GM10248 (cell line): ENCODE data around the gene FTSJ3.
"Not testable (repeated sequence)": the region's sequence is repeated elsewhere in the genome, so short reads cannot be mapped to it uniquely, and the experiment has no call there.

ENCODE experiments used
- CTCF ChIA-PET: fragments of 300-600 bp; sonication (Branson Sonifier 250); formaldehyde crosslinking; extraction: SDS; loops from one replicate; lab custom pipeline; 2021; ENCODE audit warnings: antibody characterized with exemption; lab: Yijun Ruan, JAX
- POLR2A ChIA-PET: fragments of 350-650 bp; sonication (Branson Sonifier 250); formaldehyde crosslinking; extraction: SDS; loops from one replicate; lab custom pipeline; 2020; ENCODE audit warnings: antibody characterized with exemption; lab: Yijun Ruan, JAX
- DNase-seq: peaks from one replicate; pipeline ENCODE4 v3.0.0; 2012; ENCODE audit errors: extremely low spot score
- TF ChIP-seq, protein P1 (sequence below): IDR thresholded peaks from 2 replicates; pipeline ENCODE4 v1.5.1; 2012; ENCODE audit warnings: mild to moderate bottlenecking, low read depth; ENCODE audit errors: extremely low read depth, missing control alignments, control extremely low read depth

FTSJ3 gene, protein sequence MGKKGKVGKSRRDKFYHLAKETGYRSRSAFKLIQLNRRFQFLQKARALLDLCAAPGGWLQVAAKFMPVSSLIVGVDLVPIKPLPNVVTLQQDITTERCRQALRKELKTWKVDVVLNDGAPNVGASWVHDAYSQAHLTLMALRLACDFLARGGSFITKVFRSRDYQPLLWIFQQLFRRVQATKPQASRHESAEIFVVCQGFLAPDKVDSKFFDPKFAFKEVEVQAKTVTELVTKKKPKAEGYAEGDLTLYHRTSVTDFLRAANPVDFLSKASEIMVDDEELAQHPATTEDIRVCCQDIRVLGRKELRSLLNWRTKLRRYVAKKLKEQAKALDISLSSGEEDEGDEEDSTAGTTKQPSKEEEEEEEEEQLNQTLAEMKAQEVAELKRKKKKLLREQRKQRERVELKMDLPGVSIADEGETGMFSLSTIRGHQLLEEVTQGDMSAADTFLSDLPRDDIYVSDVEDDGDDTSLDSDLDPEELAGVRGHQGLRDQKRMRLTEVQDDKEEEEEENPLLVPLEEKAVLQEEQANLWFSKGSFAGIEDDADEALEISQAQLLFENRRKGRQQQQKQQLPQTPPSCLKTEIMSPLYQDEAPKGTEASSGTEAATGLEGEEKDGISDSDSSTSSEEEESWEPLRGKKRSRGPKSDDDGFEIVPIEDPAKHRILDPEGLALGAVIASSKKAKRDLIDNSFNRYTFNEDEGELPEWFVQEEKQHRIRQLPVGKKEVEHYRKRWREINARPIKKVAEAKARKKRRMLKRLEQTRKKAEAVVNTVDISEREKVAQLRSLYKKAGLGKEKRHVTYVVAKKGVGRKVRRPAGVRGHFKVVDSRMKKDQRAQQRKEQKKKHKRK

DNA sequence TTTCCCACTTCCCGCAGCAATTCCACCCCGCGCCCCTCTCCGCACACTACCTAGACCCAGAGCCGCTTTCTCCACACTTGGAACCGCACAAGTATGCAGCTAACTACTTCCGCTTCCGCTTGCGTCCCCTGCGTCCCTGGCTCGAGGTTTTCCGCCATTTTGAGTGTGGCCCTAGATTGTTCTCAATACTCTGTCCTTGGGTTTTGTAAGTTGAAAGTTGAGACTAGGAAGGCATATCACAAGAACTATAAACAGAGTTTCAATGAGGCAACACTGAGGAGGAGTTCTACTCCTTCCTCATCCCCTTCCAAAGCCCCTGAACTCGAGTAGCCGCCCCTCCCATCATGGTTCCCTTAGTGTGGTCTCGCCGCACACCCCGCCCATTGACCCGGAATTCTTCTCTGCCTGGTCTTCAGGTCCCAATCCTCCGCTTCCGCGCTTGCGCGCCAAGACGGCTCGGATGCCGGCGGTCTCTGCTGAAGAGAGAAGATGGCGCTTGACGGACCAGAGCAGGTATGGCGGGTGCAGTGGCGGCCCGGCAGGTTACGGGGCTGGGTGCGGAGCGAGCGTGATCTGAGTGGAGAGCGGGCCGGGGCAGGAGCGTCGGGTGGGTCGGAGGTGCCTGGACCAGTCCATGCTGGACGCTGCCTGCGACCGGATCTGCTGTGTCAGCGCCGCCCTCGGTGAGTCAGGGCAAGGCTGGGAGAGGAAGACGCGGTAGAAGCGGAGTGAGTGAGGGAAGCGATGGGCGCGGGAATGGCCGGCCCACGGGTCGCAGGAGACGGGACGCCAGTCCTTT, at the start of gene FTSJ3, which contains the start of gene PSMC5:
Gene FTSJ3 (minus strand): TSS at position 662 of the 799 bp plus-strand sequence. CDS start 761 bp downstream, outside the sequence.
Gene PSMC5 (plus strand): TSS at position 430 of the 799 bp plus-strand sequence. CDS start 60 bp downstream, at position 490.
- DNase-seq: peak; percentile 93
- TF ChIP-seq, protein P1, sequence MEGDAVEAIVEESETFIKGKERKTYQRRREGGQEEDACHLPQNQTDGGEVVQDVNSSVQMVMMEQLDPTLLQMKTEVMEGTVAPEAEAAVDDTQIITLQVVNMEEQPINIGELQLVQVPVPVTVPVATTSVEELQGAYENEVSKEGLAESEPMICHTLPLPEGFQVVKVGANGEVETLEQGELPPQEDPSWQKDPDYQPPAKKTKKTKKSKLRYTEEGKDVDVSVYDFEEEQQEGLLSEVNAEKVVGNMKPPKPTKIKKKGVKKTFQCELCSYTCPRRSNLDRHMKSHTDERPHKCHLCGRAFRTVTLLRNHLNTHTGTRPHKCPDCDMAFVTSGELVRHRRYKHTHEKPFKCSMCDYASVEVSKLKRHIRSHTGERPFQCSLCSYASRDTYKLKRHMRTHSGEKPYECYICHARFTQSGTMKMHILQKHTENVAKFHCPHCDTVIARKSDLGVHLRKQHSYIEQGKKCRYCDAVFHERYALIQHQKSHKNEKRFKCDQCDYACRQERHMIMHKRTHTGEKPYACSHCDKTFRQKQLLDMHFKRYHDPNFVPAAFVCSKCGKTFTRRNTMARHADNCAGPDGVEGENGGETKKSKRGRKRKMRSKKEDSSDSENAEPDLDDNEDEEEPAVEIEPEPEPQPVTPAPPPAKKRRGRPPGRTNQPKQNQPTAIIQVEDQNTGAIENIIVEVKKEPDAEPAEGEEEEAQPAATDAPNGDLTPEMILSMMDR: peak; percentile 72
- POLR2A ChIA-PET: interaction anchor here (0.7 to 1.5 kb wide), 3 partner anchors 12 to 53 kb away, joined by 3 to 5 read pairs (median 4); partner anchors contain the start of genes CCDC47 and DDX42
- CTCF ChIA-PET: interaction anchor here (1.0 to 2.8 kb wide), 5 partner anchors 8 to 21 kb away, joined by 4 to 12 read pairs (median 6); no protein-coding TSS in a partner anchor

DNA sequence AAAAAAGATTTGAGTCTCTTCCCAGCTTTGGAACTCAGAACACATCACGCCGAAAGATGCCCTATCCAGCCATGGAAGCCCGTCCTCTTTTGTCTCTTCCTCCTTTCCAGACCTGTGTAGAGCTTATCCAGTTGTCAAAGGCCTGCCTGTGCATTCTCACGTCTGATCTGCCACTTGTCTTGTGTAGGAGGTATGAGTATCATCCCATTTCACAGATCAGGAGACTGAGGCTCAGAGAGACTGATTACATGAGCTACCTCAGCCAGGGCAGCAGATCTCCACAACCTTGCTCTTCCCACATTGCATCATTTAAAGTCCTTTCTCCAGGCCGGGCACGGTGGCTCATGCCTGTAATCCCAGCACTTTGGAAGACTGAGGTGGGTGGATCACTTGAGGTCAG, 47.2 kb upstream of the FTSJ3 start:
- CTCF ChIA-PET: interaction anchor here (0.6 to 1.1 kb wide), 3 partner anchors 9 to 17 kb away, joined by 3 to 6 read pairs (median 3); no protein-coding TSS in a partner anchor
- POLR2A ChIA-PET, DNase-seq: not testable (repeated sequence)

DNA sequence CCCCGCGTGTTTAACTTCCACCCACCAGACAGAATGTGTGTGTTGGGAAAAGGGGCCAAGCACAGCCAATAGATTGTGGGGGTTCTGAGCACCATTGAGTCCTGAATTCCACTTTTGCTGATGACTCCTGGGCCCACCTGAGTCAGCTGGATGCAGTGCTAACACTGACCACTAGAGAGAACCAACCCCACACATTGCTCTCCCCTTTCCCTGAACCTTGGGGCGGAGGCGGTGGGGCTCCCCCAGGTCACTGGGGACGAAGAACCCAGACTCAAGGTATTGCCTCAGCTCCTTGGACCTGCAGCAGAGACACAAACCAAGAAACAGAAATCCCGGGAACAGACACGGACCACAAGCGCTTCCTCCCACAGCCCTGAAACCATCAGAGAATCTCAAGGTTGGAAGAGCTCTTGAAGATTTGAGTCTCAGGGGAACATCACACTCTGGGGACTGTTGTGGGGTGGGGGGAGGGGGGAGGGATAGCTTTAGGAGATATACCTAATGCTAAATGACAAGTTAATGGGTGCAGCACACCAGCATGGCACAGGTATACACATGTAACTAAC, 46.7 kb upstream of the FTSJ3 start:
- DNase-seq, POLR2A ChIA-PET: not testable (repeated sequence)
- CTCF ChIA-PET: interaction anchor here (0.6 to 1.1 kb wide), 4 partner anchors 9 to 26 kb away, joined by 3 to 6 read pairs (median 3); no protein-coding TSS in a partner anchor

DNA sequence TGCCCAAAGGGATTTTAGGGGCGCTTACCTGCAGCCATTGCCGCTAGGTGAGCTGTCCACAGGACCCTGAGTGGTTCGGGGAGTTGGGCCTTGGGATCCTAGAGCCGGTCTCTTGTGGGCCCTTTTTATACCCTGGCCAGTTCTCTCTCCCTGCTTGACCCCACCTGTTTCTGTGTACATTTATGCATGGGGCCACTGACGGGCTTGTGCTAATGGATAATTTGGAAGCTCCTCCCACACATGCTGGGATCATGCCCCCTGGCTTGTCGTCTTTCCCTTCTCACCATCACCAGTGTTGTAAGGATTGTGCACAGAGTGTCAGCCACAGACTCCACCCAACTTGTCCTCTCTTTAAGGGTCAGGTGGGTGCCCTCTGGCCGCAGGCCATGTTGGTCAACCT, 46.1 kb upstream of the FTSJ3 start, which contains the start of gene CSH2:
Gene CSH2 (minus strand): TSS at position 101 of the 400 bp plus-strand sequence. CDS start 63 bp downstream, at position 38.
- DNase-seq, POLR2A ChIA-PET: not testable (repeated sequence)
- CTCF ChIA-PET: interaction anchor here (0.7 to 1.1 kb wide), 2 partner anchors 15 to 25 kb away, joined by 3 to 6 read pairs; no protein-coding TSS in a partner anchor

DNA sequence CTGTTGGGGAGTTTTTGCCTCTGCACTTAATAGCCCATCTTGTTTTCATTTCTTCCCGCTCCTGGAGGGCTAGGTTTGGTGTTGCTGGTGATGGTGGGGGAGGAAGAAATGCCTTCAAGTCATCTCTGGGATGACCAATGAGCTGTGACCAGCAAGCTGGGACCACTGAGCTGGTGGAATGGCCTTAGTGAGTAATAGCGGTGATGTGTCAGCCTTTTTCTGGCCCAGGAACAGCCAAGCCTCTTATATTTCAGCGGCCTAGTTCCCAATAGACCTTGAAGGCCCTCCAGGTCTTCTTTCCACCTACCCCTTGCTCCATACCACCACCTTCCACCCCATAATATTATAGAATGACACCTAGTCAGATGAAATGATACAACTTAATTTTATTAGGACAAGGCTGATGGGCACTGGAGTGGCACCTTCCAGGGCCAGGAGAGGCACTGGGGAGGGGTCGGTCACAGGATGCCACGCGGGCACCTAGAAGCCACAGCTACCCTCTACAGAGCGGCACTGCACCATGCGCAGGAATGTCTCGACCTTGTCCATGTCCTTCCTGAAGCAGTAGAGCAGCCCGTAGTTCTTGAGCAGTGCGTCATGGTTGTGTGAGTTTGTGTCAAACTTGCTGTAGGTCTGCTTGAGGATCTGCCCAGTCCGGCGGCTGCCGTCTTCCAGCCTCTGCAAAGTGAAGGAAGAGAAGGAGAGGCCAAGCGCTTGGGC, 44.3 kb upstream of the FTSJ3 start:
- DNase-seq, POLR2A ChIA-PET: not testable (repeated sequence)
- CTCF ChIA-PET: interaction anchor here (2.9 kb wide), 1 partner anchor 9 kb away, joined by 9 read pairs; the partner anchor contains the start of gene GH2

DNA sequence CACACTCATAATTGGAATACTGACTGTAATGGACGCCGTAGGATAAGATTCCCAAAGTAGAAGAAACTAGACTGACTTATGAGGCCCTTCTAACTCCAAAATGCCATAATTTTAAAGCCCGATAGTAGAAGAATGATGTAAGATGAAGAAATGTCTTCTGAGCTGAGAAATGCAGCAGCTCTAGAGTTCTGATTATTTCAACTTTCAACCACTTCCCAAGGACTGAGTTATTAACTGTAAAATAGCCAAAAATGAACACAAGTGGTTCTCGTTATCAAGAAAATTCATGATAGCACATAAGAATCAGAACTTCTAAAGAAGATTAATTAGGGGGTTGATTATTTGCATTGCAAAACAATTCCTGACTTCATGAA, 42.8 kb upstream of the FTSJ3 start:
- DNase-seq, POLR2A ChIA-PET: not testable (repeated sequence)
- CTCF ChIA-PET: interaction anchor here (1.0 to 2.9 kb wide), 3 partner anchors 8 to 11 kb away, joined by 3 to 9 read pairs (median 8); partner anchors contain the start of gene GH2

DNA sequence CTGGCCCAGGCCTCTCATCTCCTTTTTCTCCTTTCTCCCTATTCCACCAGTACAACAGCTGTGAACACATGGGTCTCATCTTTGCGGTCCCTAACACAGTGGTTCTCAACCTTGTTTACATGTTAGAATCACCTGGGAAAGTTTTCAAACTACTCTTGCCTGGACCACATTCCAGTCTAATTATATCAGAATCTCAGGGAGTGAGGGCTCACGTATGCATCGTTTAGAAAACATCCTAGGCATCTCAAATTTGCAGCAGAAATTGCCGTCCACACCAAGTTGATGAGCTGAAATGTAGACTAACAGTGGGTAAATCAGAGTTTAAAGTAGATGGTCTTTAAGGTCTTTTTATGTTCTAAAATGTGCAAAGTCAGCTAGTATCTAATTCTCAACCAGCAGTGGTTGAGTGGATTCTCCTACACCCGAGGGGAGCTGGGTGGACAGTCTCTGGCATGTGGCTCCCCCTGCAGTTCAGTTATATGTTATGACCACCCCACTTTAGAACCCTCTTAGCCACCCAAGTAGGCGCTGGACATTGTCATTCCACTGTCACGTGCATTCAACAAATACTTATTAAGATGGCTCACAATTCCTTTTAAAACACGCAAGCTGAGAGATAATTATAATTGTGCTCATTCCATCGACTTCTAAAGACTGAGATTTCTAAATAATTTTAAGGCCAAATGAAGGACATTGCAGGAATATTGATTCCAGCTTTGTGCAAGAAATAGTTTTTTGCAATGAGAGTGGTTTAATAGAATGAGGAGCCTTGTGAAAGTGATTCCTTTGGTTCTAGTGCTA, 42.2 kb upstream of the FTSJ3 start:
- DNase-seq, POLR2A ChIA-PET: not testable (repeated sequence)
- CTCF ChIA-PET: interaction anchor here (0.8 to 2.9 kb wide), 5 partner anchors 9 to 27 kb away, joined by 3 to 9 read pairs (median 3); partner anchors contain the start of genes GH2 and SMARCD2

DNA sequence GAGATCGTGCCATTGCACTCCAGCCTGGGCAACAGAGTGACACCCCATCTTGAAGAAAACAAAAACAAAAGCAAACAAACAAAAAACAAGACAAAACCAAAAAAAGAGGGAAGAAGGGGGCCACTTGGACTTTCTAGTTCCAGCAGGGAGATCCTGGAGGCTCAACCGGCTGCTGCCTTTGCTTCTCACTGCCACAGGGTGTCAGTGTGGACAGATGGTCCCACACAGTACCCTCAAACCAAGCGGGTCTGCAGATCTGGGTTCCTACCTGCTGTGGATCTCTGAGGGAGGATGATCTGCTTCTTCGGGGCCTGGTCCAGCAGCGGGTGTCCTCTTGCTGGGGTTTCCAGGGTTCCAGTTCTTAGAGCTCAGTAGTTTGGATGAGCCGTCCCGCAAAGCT, 39.2 kb upstream of the FTSJ3 start:
- CTCF ChIA-PET: interaction anchor here (0.9 to 11.7 kb wide), 18 partner anchors 12 to 441 kb away, joined by 3 to 137 read pairs (median 4); partner anchors contain the start of gene GH2
- POLR2A ChIA-PET, DNase-seq: not testable (repeated sequence)

DNA sequence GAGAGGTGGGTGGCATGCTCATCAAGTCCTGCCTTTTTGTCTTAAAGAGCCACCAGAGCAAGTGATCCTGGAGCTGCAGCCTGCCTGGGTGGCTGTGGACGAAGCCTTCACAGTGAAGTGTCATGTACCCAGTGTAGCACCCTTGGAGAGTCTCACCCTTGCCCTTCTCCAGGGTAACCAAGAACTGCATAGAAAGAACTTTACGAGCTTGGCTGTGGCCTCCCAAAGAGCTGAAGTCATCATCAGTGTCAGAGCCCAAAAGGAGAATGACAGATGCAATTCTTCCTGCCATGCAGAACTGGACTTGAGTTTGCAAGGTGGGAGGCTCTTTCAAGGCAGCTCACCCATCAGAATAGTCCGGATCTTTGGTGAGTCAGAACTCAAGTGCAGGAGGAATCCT, 31.8 kb upstream of the FTSJ3 start:
- TF ChIP-seq, protein P1: no peak
- CTCF ChIA-PET: interaction anchor here (0.8 to 14.1 kb wide), 10 partner anchors 4 to 275 kb away, joined by 3 to 137 read pairs (median 6); partner anchors contain the start of genes GH2 and SMARCD2
- POLR2A ChIA-PET: no interaction called here
- DNase-seq: no peak

DNA sequence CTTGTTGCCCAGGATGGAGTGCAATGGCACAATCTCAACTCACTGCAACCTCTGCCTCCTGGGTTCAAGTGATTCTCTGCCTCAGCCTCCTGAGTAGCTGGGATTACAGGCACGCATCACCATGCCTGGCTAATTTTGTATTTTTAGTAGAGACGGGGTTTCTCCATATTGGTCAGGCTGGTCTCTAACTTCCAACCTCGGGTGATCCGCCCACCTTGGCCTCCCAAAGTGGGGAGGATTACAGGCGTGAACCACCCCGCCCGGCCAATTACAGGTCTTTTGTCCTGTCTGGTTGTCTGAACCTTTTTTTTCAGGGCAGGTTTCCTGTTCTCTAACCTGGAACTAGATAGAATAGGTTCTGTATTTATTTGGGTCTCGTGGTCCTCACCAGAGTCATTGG, 29.0 kb upstream of the FTSJ3 start:
- ChIA-PET POLR2A (interaction anchor here (0.7 kb wide), 1 partner anchor 82 kb away, joined by 7 read pairs; no protein-coding TSS in a partner anchor), CTCF (interaction anchor here (0.8 to 14.1 kb wide), 2 partner anchors 6 to 10 kb away, joined by 3 to 137 read pairs; no protein-coding TSS in a partner anchor)
- DNase-seq: not testable (repeated sequence)
